HepG2 (cell line): ENCODE measurements around the gene PA2G4. TPM values are rescaled to one million over a fixed set of nuclear protein-coding genes. Genes with fewer than 3 reads are reported as not detected.

Experiments
- DMAP1 ChIP-seq: IDR thresholded peaks from 2 replicates; pipeline ENCODE4 v1.6.1; 2016
- ELF3 ChIP-seq: IDR thresholded peaks from 2 replicates; pipeline ENCODE4 v1.6.1; 2016; ENCODE audit warnings: missing genetic modification reagents, missing compliant biosample characterization
- ETV5 ChIP-seq: IDR thresholded peaks from 2 replicates; pipeline ENCODE4 v1.6.1; 2018; ENCODE audit warnings: missing biosample characterization, missing genetic modification reagents, inconsistent platforms, borderline replicate concordance
- HNRNPL ChIP-seq: fragments of 200-400 bp; formaldehyde crosslinking; IDR thresholded peaks from 2 replicates; pipeline ENCODE4 v1.6.1; 2017; ENCODE audit warnings: mild to moderate bottlenecking, low read depth, low read length
- KLF6 ChIP-seq: IDR thresholded peaks from 2 replicates; pipeline ENCODE4 v1.8.0; 2016; ENCODE audit warnings: missing biosample characterization, missing genetic modification reagents
- POLR2G ChIP-seq: fragments of 200-400 bp; formaldehyde crosslinking; IDR thresholded peaks from 2 replicates; pipeline ENCODE4 v1.6.1; 2018; ENCODE audit warnings: mild to moderate bottlenecking, low read depth, low read length, moderate library complexity
- RAD21 ChIP-seq: fragments of 450-650 bp; formaldehyde crosslinking; IDR thresholded peaks from 2 replicates; pipeline ENCODE4 v1.5.0; 2020; ENCODE audit warnings: mild to moderate bottlenecking
- RBFOX2 ChIP-seq: fragments of 200-400 bp; formaldehyde crosslinking; IDR thresholded peaks from 2 replicates; pipeline ENCODE4 v1.6.1; 2017; ENCODE audit warnings: low read depth, mild to moderate bottlenecking, low read length
- RFX3 ChIP-seq: IDR thresholded peaks from 2 replicates; pipeline ENCODE4 v1.6.1; 2016; ENCODE audit warnings: missing biosample characterization, missing genetic modification reagents
- ZMAT3 ChIP-seq: sonication (generic); formaldehyde crosslinking; conservative IDR thresholded peaks from 2 replicates; pipeline ENCODE4 v1.7.0; 2021; ENCODE audit warnings: missing genetic modification reagents
- ZNF335 ChIP-seq: sonication (generic); formaldehyde crosslinking; IDR thresholded peaks from 2 replicates; pipeline ENCODE4 v1.4.0; 2020; ENCODE audit warnings: missing genetic modification reagents
- ZNF383 ChIP-seq: sonication (generic); formaldehyde crosslinking; IDR thresholded peaks from 2 replicates; pipeline ENCODE4 v1.4.0; 2020; ENCODE audit warnings: missing genetic modification reagents, mild to moderate bottlenecking, borderline replicate concordance
- ZNF569 ChIP-seq: sonication (generic); formaldehyde crosslinking; IDR thresholded peaks from 2 replicates; pipeline ENCODE4 v1.5.0; 2020; ENCODE audit warnings: mild to moderate bottlenecking, missing genetic modification reagents, moderate library complexity, borderline replicate concordance
- ZNF766 ChIP-seq: sonication (generic); formaldehyde crosslinking; IDR thresholded peaks from 2 replicates; pipeline ENCODE4 v1.5.0; 2020; ENCODE audit warnings: missing genetic modification reagents, borderline replicate concordance
- ZNF773 ChIP-seq: sonication (generic); formaldehyde crosslinking; IDR thresholded peaks from 2 replicates; pipeline ENCODE4 v1.4.0; 2020; ENCODE audit warnings: missing genetic modification reagents, borderline replicate concordance
- ZNF777 ChIP-seq: sonication (generic); formaldehyde crosslinking; IDR thresholded peaks from 2 replicates; pipeline ENCODE4 v1.4.0; 2020; ENCODE audit warnings: missing genetic modification reagents
- polyA plus RNA-seq, 8 experiments: library from polyadenylated mRNA; depleted of rRNA in 3 of 8; stranded (reverse) in 7 of 8; unstranded in 1 of 8; fragments of >200 nt; fragmentation: Illumina TruSeq in 4 of 8; extraction: Trizol in 4 of 8; gene quantifications; 2 replicates each; pipeline versions ENCODE4 v1.2.1 to v1.2.3, GENCODE V29; 2011 to 2016; ENCODE audit warnings: low read depth in 4 of 8, missing spikeins in 1 of 8, mixed read lengths in 1 of 8; ENCODE audit not compliant: insufficient read depth in 1 of 8
- total RNA-seq, 5 experiments: library from RNA; depleted of rRNA; stranded (reverse); fragments of >200 nt; fragmentation: Illumina TruSeq; extraction: Trizol; gene quantifications; 2 replicates each; pipeline ENCODE4 v1.2.3, GENCODE V29; 2016; ENCODE audit warnings: low read depth in 1 of 5
- TF ChIP-seq, protein P1 (sequence below), 2 experiments: sonication (generic) in 1 of 2; formaldehyde crosslinking in 1 of 2; IDR thresholded peaks; 2 replicates each; pipeline versions ENCODE4 v1.4.0 to v1.6.1; 2018 to 2020; ENCODE audit warnings: missing genetic modification reagents in 2 of 2, borderline replicate concordance in 1 of 2, low read depth in 1 of 2, mild to moderate bottlenecking in 1 of 2, missing biosample characterization in 1 of 2
- TF ChIP-seq, protein P2 (sequence below): IDR thresholded peaks from 2 replicates; pipeline ENCODE4 v1.6.1; 2012; ENCODE audit warnings: inconsistent platforms
- TF ChIP-seq, protein P3 (sequence below): sonication (generic); formaldehyde crosslinking; IDR thresholded peaks from 2 replicates; pipeline ENCODE4 v1.5.0; 2020; ENCODE audit warnings: missing genetic modification reagents
- TF ChIP-seq, protein P4 (sequence below): sonication (generic); formaldehyde crosslinking; IDR thresholded peaks from 2 replicates; pipeline ENCODE4 v1.5.1; 2020; ENCODE audit warnings: mild to moderate bottlenecking, missing genetic modification reagents
- TF ChIP-seq, protein P5 (sequence below): sonication (generic); formaldehyde crosslinking; IDR thresholded peaks from 2 replicates; pipeline ENCODE4 v1.8.0; 2022; ENCODE audit warnings: mild to moderate bottlenecking, missing genetic modification reagents, moderate library complexity

The PA2G4 gene
- total and polyA plus RNA-seq, 2 of the 13 experiments (the other 11 are each of a cell fraction or from before 2014, with no cell fraction given), result 147 to 240 TPM

DNA sequence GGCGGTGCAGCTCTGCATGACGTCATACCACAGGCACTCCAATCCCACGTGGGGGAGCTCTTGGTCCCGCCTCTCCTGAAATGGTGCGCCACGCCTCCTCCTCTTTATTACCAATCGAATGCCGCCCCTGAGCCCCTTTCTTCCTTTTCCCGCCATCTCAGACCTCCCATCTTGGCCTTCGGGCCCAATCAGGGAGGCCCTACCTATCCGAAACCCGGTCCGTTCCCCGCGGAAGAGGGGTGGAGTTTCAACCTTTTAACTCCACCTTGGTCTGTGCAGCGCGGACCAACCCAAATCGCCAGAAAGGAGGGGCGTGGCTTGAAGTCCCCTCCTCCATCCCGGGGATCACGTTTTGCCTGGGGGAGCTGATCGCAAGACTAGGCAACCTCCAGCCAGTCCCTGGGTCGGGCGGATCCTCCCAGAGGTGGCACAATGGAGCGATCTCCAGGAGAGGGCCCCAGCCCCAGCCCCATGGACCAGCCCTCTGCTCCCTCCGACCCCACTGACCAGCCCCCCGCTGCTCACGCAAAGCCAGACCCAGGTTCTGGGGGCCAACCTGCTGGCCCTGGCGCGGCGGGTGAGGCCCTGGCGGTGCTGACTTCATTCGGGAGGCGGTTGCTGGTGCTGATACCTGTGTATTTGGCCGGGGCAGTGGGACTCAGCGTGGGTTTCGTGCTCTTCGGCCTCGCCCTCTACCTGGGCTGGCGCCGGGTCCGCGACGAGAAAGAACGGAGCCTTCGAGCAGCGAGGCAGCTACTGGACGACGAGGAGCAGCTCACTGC is 23.7 kb downstream of the PA2G4 start, which contains the start of gene ESYT1 (continued):
- TF ChIP-seq ELF3 (peak; percentile 60), DMAP1 (CRISPR knock-in tag) (peak; percentile 52), HNRNPL (0 out of 2 replicates have a peak, but pooled peaks have one; percentile 70), POLR2G (peak; percentile 94), ZNF766 (CRISPR knock-in tag) (0 out of 2 replicates have a peak, but pooled peaks have one; percentile 15), ZNF773 (CRISPR knock-in tag) (0 out of 2 replicates have a peak, but pooled peaks have one; percentile 49), RAD21 (CRISPR knock-in tag) (0 out of 2 replicates have a peak, but pooled peaks have one; percentile 11), ZNF335 (CRISPR knock-in tag) (peak; percentile 38; the same call in 1 of the 2 replicates), ZMAT3 (CRISPR knock-in tag) (peak; percentile 77), KLF6 (CRISPR knock-in tag) (peak; percentile 76; the same call in 1 of the 2 replicates), ZNF569 (0 out of 2 replicates have a peak, but pooled peaks have one; percentile 33), ZNF383 (CRISPR knock-in tag) (0 out of 2 replicates have a peak, but pooled peaks have one; percentile 13), ETV5 (peak; percentile 25; the same call in 1 of the 2 replicates), RFX3 (no peak), RBFOX2 (peak; percentile 72), ZNF777 (peak; percentile 73; the same call in 1 of the 2 replicates)
- TF ChIP-seq, protein P1, sequence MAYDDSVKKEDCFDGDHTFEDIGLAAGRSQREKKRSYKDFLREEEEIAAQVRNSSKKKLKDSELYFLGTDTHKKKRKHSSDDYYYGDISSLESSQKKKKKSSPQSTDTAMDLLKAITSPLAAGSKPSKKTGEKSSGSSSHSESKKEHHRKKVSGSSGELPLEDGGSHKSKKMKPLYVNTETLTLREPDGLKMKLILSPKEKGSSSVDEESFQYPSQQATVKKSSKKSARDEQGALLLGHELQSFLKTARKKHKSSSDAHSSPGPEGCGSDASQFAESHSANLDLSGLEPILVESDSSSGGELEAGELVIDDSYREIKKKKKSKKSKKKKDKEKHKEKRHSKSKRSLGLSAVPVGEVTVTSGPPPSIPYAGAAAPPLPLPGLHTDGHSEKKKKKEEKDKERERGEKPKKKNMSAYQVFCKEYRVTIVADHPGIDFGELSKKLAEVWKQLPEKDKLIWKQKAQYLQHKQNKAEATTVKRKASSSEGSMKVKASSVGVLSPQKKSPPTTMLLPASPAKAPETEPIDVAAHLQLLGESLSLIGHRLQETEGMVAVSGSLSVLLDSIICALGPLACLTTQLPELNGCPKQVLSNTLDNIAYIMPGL (CRISPR knock-in tag; IDR thresholded peaks at IDR 0.05; ENCODE audit: borderline replicate concordance in 1 of 2, low read depth in 1 of 2), result peak in 1 of 2 experiments; percentile 77; a peak in 3 of 4 replicates
- TF ChIP-seq, protein P2, sequence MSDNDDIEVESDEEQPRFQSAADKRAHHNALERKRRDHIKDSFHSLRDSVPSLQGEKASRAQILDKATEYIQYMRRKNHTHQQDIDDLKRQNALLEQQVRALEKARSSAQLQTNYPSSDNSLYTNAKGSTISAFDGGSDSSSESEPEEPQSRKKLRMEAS, result peak; percentile 56
- TF ChIP-seq, protein P3, sequence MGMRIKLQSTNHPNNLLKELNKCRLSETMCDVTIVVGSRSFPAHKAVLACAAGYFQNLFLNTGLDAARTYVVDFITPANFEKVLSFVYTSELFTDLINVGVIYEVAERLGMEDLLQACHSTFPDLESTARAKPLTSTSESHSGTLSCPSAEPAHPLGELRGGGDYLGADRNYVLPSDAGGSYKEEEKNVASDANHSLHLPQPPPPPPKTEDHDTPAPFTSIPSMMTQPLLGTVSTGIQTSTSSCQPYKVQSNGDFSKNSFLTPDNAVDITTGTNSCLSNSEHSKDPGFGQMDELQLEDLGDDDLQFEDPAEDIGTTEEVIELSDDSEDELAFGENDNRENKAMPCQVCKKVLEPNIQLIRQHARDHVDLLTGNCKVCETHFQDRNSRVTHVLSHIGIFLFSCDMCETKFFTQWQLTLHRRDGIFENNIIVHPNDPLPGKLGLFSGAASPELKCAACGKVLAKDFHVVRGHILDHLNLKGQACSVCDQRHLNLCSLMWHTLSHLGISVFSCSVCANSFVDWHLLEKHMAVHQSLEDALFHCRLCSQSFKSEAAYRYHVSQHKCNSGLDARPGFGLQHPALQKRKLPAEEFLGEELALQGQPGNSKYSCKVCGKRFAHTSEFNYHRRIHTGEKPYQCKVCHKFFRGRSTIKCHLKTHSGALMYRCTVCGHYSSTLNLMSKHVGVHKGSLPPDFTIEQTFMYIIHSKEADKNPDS (CRISPR knock-in tag), result no peak
- TF ChIP-seq, protein P4, sequence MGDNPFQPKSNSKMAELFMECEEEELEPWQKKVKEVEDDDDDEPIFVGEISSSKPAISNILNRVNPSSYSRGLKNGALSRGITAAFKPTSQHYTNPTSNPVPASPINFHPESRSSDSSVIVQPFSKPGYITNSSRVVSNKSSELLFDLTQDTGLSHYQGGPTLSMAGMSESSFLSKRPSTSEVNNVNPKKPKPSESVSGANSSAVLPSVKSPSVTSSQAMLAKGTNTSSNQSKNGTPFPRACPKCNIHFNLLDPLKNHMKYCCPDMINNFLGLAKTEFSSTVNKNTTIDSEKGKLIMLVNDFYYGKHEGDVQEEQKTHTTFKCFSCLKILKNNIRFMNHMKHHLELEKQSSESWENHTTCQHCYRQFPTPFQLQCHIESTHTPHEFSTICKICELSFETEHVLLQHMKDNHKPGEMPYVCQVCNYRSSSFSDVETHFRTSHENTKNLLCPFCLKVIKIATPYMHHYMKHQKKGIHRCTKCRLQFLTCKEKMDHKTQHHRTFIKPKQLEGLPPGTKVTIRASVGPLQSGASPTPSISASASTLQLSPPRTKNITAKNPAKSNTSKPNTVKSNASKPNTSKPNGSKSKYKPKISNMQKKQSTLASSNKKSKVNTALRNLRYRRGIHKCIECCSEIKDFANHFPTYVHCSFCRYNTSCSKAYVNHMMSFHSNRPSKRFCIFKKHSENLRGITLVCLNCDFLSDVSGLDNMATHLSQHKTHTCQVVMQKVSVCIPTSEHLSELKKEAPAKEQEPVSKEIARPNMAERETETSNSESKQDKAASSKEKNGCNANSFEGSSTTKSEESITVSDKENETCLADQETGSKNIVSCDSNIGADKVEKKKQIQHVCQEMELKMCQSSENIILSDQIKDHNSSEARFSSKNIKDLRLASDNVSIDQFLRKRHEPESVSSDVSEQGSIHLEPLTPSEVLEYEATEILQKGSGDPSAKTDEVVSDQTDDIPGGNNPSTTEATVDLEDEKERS (CRISPR knock-in tag), result peak; percentile 60; the same call in 1 of the 2 replicates
- TF ChIP-seq, protein P5, sequence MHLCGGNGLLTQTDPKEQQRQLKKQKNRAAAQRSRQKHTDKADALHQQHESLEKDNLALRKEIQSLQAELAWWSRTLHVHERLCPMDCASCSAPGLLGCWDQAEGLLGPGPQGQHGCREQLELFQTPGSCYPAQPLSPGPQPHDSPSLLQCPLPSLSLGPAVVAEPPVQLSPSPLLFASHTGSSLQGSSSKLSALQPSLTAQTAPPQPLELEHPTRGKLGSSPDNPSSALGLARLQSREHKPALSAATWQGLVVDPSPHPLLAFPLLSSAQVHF (CRISPR knock-in tag), result no peak
